Kidney (tissue), 14 donors: ENCODE measurements around the gene RESP18. TPM values are rescaled to one million over a fixed set of nuclear protein-coding genes. Genes with fewer than 3 reads are reported as not detected.
"Not testable (repeated sequence)": the region's sequence is repeated elsewhere in the genome, so short reads cannot be mapped to it uniquely, and the experiment has no call there.

Source experiments
- DNase-seq, 5 donors: peaks; one replicate each; pipeline ENCODE4 v3.0.0-alpha.2; 2013 to 2020
- FAIRE-seq: peaks from 2 replicates; lab custom pipeline; 2012; peaks lifted over from hg19 to GRCh38; lab: Jason Lieb, UNC
- H3K27ac ChIP-seq, 2 donors: one replicate each; pipeline ENCODE4 v1.7.0; 2013; ENCODE audit warnings: low read depth in 2 of 2, low read length in 2 of 2, inconsistent platforms in 1 of 2
- H3K27me3 ChIP-seq: one replicate; pipeline ENCODE4 v1.7.1; 2013; ENCODE audit warnings: low read length, inconsistent platforms; ENCODE audit not compliant: control insufficient read depth, insufficient read depth
- H3K36me3 ChIP-seq, 3 donors: one replicate each; pipeline versions ENCODE4 v1.7.0 to v1.7.1; 2013; ENCODE audit warnings: low read length in 3 of 3, control low read depth in 1 of 3, inconsistent platforms in 1 of 3; ENCODE audit not compliant: insufficient read depth in 3 of 3, control insufficient read depth in 2 of 3
- H3K4me1 ChIP-seq, 3 donors: one replicate each; pipeline versions ENCODE4 v1.7.0 to v1.7.1; 2013; ENCODE audit warnings: low read length in 3 of 3, inconsistent platforms in 1 of 3, low read depth in 1 of 3; ENCODE audit not compliant: control insufficient read depth in 2 of 3, insufficient read depth in 2 of 3
- H3K4me3 ChIP-seq, 3 donors: one replicate each; pipeline versions ENCODE4 v1.7.0 to v1.8.1; 2013; ENCODE audit warnings: low read length in 3 of 3, control low read depth in 1 of 3, inconsistent platforms in 1 of 3
- H3K9ac ChIP-seq, 3 donors: one replicate each; pipeline versions ENCODE4 v1.7.0 to v1.7.1; 2013; ENCODE audit warnings: low read length in 3 of 3, control low read depth in 1 of 3, inconsistent platforms in 1 of 3
- H3K9me3 ChIP-seq, 3 donors: one replicate each; pipeline versions ENCODE4 v1.7.0 to v1.7.1; 2013; ENCODE audit warnings: low read length in 3 of 3, control low read depth in 1 of 3, inconsistent platforms in 1 of 3; ENCODE audit not compliant: control insufficient read depth in 2 of 3, insufficient read depth in 1 of 3
- CTCF ChIP-seq: IDR thresholded peaks from 3 replicates; pipeline ENCODE4 v1.5.1; 2012; ENCODE audit warnings: mild to moderate bottlenecking, moderate library complexity, borderline replicate concordance; ENCODE audit not compliant: insufficient read depth; ENCODE audit errors: extremely low read depth
- intact Hi-C: fragments of 100-400 bp; cut with DNase I; formaldehyde crosslinking; loops from one replicate; pipeline ENCODE4 v1.11.1; 2022
- polyA plus RNA-seq: library from polyadenylated mRNA; stranded (reverse); fragments of 350-450 nt; fragmentation: Illumina TruSeq; extraction: RNeasy Lipid Tissue Mini Kit (QIAGEN cat#74804); gene quantifications from one replicate; pipeline ENCODE4 v1.2.3, GENCODE V29; 2014; ENCODE audit warnings: low read depth, low replicate concordance; ENCODE audit not compliant: insufficient read depth
- total RNA-seq: library from RNA; stranded (reverse); fragmentation: NEBNext Ultra II Directional; extraction: Animal tissue kit (Norgen Biotek cat#: 25700); gene quantifications from one replicate; pipeline ENCODE4 v1.2.1, GENCODE V29; 2021
- donor health status: control.
- donor health status: control.
- donor health status: control.
- donor health status: control.
- donor health status: control.
- donor health status: DM: yes; HTN: yes; CAD: no.
- donor health status: Normal renal cell carcinoma (clear cell type).

Gene RESP18
- total and polyA plus RNA-seq, 2 donors from 2014 or later, result not detected

DNA sequence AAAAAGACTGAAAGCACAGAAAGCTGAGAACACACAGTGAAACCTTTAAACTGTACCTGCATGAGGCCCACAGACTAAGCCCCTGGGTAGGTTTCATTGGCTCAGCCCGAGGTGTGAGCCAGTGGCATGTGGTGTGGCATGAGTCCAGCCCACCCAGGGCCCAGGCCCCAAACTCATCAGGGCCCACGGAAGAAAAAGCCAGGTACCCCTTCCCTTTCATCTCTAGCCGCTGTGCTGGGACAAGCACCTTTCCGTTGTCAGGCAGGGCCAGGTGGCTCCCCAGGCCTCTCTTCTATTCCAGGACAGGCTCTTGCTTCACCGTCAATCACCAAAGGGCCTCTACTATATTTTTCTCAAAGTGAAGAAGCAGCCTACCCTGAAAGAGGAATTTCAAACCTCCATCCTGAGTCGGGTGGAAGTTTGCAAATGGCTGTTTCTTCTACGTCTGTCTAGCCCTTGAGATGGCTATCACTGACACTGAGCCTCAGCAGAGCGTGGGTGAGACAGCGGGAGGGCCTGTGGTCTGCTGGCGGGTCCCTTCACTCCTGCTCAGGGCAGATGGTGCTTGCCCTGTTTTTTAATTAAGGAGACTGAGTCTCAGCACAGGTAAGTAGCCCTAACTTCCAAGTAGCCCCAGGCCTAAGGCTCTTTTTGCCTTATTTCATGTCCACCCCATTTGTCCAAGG, 44.8 kb downstream of the RESP18 start:
- no peak overlapping the region for H3K9ac ChIP-seq
- peaks cover 0 to 6% (median 0%) of the 10 kb centered on the region in 3 donors for H3K4me1 ChIP-seq
- FAIRE-seq (no peak), DNase-seq (peak in 1 of 5 donors; percentile 34)
- H3K9me3 ChIP-seq, result no peaks in the 10 kb centered on the region
- H3K4me3 ChIP-seq, result no peak overlapping the region
- H3K27me3 ChIP-seq, result no peaks in the 10 kb centered on the region
- H3K36me3 ChIP-seq, result peaks cover 0 to 3% (median under 1%) of the 10 kb centered on the region in 3 donors
- intact Hi-C loops, result loop anchor here (10.0 kb wide), 1 partner anchor 123 kb away; the partner anchor contains the start of gene NHEJ1
- TF ChIP-seq CTCF, result no peak
- H3K27ac ChIP-seq, result no peak overlapping the region

DNA sequence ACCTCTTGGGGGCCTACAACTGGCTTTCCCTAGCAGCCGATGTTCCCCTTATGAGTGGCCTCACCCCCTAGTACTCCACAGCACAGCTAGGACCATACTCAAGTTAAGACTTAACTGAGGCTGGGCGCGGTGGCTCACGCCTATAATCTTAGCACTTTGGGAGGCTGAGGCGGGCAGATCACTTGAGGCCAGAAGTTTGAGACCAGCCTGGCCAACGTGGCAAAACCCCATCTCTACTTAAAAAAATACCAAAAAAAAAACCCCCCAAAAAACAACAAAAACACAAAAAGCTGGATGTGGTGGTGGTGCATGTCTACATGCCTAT, 45.5 kb downstream of the RESP18 start:
- H3K9ac ChIP-seq, H3K27me3 ChIP-seq, H3K36me3 ChIP-seq, H3K27ac ChIP-seq, H3K4me1 ChIP-seq, FAIRE-seq, H3K9me3 ChIP-seq, H3K4me3 ChIP-seq: not testable (repeated sequence)
- peak in 1 of 5 donors; percentile 41 for DNase-seq
- intact Hi-C loops, result loop anchor here (10.0 kb wide), 1 partner anchor 122 kb away; the partner anchor contains the start of gene NHEJ1

- H3K9me3 ChIP-seq, result no peaks in the 10 kb centered on the region
- no peak overlapping the region for H3K27ac ChIP-seq
- intact Hi-C loops, result loop anchor here (10.0 kb wide), 1 partner anchor 122 kb away; the partner anchor contains the start of gene NHEJ1
- H3K9ac ChIP-seq, result no peak overlapping the region
- no peak overlapping the region for H3K4me3 ChIP-seq
- FAIRE-seq (no peak), DNase-seq (peak in 2 of 5 donors; percentile 25 to 72)
- H3K27me3 ChIP-seq, result no peaks in the 10 kb centered on the region
- peaks cover 0 to 6% (median 0%) of the 10 kb centered on the region in 3 donors for H3K4me1 ChIP-seq
- H3K36me3 ChIP-seq, result peaks cover 0 to 10% (median 7%) of the 10 kb centered on the region in 3 donors
- no peak for TF ChIP-seq CTCF
Measured at GRCh38 chr2:219286436-219287115, 46.0 kb downstream of the RESP18 start.

DNA sequence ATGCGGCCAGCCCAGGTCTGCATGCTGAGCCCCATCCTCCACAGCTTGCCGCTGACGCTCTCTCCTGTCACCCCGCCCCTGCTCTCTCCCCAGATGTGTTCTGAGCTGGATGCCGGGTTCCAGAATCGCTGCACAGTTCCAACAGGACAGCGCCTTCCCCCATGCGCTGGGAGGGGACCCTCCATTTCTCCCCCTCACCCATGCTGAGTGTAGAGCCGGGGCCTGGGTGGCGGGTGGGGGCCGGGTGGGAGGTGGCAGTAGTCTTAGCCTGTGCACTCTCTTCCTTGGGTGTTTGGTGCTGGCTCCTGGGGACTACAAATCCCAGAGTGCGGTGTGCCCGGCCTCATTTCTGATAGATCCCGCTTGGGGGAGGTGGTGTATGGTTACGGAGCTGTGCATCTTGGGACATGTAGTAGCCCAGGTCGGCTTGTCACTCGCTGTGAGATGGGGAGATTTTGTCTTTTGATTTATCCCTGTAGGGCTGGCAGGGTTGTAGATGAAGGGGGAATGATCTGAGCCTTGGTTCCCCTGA, 46.6 kb downstream of the RESP18 start:
- peak in 4 of 5 donors; percentile 72 to 85 (median 77) for DNase-seq
- Histone ChIP-seq H3K4me3 (no peak overlapping the region), H3K9me3 (no peaks in the 10 kb centered on the region), H3K36me3 (peaks cover 0 to 15% (median 9%) of the 10 kb centered on the region in 3 donors), H3K27me3 (no peaks in the 10 kb centered on the region), H3K27ac (no peak overlapping the region), H3K4me1 (peaks cover 0 to 6% (median 0%) of the 10 kb centered on the region in 3 donors), H3K9ac (no peak overlapping the region)
- intact Hi-C loops, result loop anchor here (10.0 kb wide), 1 partner anchor 121 kb away; the partner anchor contains the start of gene NHEJ1
- TF ChIP-seq CTCF, result no peak
- no peak for FAIRE-seq
